ENCODE results near the gene OTUD5. TPM values are rescaled to one million over a fixed set of nuclear protein-coding genes. Genes with fewer than 3 reads are reported as not detected.

Gene OTUD5
- total and polyA plus RNA-seq, 7 donors, result 17.5 to 38.7 (median 28.3) TPM

DNA sequence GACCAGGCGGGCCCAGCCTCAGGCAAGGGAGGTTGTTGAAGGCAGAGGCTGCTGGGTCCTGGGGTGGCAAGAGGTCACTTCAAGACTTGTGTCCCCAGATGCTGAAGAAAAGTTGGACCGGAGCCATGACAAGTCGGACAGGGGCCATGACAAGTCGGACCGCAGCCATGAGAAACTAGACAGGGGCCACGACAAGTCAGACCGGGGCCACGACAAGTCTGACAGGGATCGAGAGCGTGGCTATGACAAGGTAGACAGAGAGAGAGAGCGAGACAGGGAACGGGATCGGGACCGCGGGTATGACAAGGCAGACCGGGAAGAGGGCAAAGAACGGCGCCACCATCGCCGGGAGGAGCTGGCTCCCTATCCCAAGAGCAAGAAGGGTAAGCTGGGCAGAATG lies 55.3 kb downstream of the OTUD5 start:
- Histone ChIP-seq H3K27me3 (ENCODE audit: insufficient read depth in 3 of 3, low read length in 2 of 3) (no peaks in the 10 kb centered on the region), H3K4me1 (no peaks in the 10 kb centered on the region), H3K4me3 (no peak overlapping the region), H3K36me3 (ENCODE audit: insufficient read depth in 1 of 2, low read depth in 1 of 2) (peaks cover 4 to 55% of the 10 kb centered on the region in 2 donors), H3K27ac (no peak overlapping the region), H3K9me3 (no peaks in the 10 kb centered on the region)
- no peak for TF ChIP-seq CTCF (IDR thresholded peaks at IDR 0.05)
- ATAC-seq (no peak), DNase-seq (no peak)
- intact Hi-C loops (cut with DNase I), result no loop called here
- WGBS, 3 donors, result 91 to 94% (median 93%) methylated on average over 10 to 20 of the region's 20 CpGs

DNA sequence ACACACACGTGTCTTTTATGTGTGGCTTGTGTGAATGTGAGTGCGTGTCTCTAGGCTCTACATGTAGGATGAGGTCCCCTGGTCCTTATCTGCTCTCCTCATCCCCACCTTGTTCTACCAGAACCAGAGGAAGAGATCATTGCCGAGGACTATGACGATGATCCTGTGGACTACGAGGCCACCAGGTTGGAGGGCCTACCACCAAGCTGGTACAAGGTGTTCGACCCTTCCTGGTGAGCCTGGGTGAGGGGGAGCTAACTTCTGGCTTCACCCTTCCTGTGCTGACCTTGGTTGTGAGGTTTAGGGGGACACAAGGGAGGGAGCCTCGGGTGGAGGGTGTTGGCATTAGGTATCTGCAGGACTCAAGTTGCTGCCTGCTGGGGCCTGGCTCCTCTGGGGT lies 56.3 kb downstream of the OTUD5 start:
- no peak overlapping the region for H3K4me3 ChIP-seq
- no peak for ATAC-seq

DNA sequence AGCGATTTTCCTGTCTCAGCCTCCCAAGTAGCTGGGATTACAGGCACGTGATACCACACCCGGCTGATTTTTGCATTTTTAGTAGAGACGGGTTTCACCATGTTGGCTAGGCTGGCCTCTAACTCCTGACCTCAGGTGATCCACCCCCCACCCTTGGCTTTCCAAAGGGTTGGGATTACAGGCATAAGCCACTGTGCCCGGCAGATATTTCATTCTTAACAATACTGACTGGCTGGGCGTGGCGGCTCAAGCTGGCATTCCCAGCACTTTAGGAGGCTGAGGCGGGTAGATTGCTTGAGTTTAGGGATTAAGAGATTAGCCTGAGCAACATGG lies 58.4 kb downstream of the OTUD5 start:
- Histone ChIP-seq H3K9me3 (no peaks in the 10 kb centered on the region), H3K36me3 (ENCODE audit: insufficient read depth in 1 of 2, low read depth in 1 of 2) (peaks cover 4 to 51% of the 10 kb centered on the region in 2 donors), H3K4me3 (no peak overlapping the region), H3K4me1 (no peaks in the 10 kb centered on the region), H3K27ac (peak overlapping the region; percentile 96), H3K27me3 (ENCODE audit: insufficient read depth in 3 of 3, low read length in 2 of 3) (no peaks in the 10 kb centered on the region)
- WGBS, 3 donors, result 76 to 83% (median 77%) methylated on average over 8 of the region's 8 CpGs
- no peak for TF ChIP-seq CTCF (IDR thresholded peaks at IDR 0.05)
- intact Hi-C loops (cut with DNase I), result no loop called here
- no peak for DNase-seq
- no peak for ATAC-seq

More for the DNA sequence above, 56.3 kb downstream of the OTUD5 start:
- no peaks in the 10 kb centered on the region for H3K9me3 ChIP-seq
- no peaks in the 10 kb centered on the region for H3K27me3 ChIP-seq (ENCODE audit: insufficient read depth in 3 of 3, low read length in 2 of 3)
- peaks cover 4 to 47% of the 10 kb centered on the region in 2 donors for H3K36me3 ChIP-seq (ENCODE audit: insufficient read depth in 1 of 2, low read depth in 1 of 2)
- H3K27ac ChIP-seq, result no peak overlapping the region
- DNase-seq, result no peak
- no peak for TF ChIP-seq CTCF (IDR thresholded peaks at IDR 0.05)
- WGBS, 3 donors, result 77 to 92% (median 87%) methylated on average over 6 to 7 of the region's 7 CpGs
- no peaks in the 10 kb centered on the region for H3K4me1 ChIP-seq
- intact Hi-C loops (cut with DNase I), result no loop called here

- H3K4me3 ChIP-seq, result peak within 1 kb of the TSS; percentile 85
- H3K9me3 ChIP-seq, result no peaks in the 10 kb centered on the region
- no peaks in the 10 kb centered on the region for H3K27me3 ChIP-seq (ENCODE audit: insufficient read depth in 3 of 3, low read length in 2 of 3)
- H3K4me1 ChIP-seq, result no peaks in the 10 kb centered on the region
- 0 to 38% (median 0%) methylated on average over 42 to 49 of the region's 49 CpGs for WGBS, 3 donors
- intact Hi-C loops (cut with DNase I), result no loop called here
- H3K36me3 ChIP-seq (ENCODE audit: insufficient read depth in 1 of 2, low read depth in 1 of 2), result peaks cover 4 to 49% of the 10 kb centered on the region in 2 donors
- TF ChIP-seq CTCF (IDR thresholded peaks at IDR 0.05), result no peak
- peak; percentile 88 to 94 for DNase-seq
- ATAC-seq, result peak; percentile 94 to 95 (median 95)
- peak within 1 kb of the TSS; percentile 96 for H3K27ac ChIP-seq
Measured at GRCh38 chrX:48897625-48898306, 59.6 kb downstream of the OTUD5 start, which contains the start of the genes PQBP1 and TIMM17B. Gene PQBP1, plus strand, starts transcription at chrX:48897930. Its CDS starts 580 bp downstream, at chrX:48898510. Gene TIMM17B, minus strand, starts transcription at chrX:48897768. Its CDS starts 19 bp downstream, at chrX:48897749.
